CD4-positive, alpha-beta T cell treated with Interleukin-6 for 4 hours (primary cell): ENCODE results near the gene SERF2.
"Not testable (repeated sequence)": the region's sequence is repeated elsewhere in the genome, so short reads cannot be mapped to it uniquely, and the experiment has no call there.

Experiments
- DNase-seq: peaks from one replicate; pipeline ENCODE4 v3.0.0-alpha.2; 2020; ENCODE audit warnings: mixed read lengths

SERF2 gene

DNA sequence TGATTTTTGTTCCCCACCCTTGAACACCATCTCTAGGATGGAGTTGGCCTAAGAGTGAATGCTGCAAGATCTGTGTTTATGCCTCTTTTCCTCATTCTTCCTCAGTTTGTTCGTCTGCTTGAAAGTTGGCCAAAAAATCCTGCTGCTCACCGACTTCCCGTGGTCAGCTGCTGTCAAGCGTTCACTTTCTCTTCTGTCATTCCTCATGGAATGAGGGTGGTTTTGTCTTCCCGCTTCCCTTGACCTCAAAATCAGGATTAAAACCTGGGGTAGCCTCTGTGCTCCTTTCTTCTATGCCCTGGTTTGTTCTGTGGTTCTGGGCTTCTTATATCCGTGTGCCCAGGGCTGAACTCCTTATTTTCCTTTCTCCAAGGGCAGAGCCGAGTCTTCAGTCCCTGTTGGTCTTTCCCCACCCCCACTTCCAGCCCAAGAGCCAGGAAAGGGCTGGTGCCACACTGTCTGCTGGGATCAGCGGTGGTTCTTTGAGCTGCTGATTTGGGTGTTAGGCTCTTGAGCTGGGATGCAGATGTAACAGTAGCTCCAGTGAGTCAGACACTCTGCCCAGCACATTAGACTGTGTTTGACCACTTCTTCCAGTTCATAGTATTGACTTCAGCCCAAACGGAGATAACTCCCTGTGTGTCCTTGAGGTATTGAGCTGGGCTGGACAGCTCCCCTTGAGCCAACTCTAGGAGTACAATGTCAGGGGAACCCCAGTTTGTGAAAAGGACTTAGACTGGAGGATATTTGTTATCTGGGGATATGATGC is 2.3 kb downstream of the SERF2 start:
- no peak for DNase-seq

DNA sequence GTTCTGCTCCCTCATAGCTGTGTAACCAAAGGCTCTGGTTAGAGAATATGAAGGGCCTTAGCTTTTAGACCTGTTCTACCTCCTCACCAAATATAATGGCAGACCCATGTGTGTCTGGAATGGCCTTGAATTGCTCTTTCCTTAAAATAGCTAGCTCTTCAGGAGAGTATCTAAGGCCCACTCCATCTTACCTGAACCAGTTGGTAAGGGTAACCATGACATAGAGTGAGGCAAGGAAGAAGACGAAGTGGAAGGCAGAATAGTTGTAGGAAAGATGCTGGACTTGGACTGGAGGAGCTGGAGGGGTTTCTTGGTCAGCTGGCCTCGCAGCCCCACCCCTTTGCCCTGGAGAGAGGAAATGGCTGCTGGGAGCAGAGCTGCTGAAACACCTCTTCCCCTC is 3.1 kb downstream of the SERF2 start:
- DNase-seq, result no peak

DNA sequence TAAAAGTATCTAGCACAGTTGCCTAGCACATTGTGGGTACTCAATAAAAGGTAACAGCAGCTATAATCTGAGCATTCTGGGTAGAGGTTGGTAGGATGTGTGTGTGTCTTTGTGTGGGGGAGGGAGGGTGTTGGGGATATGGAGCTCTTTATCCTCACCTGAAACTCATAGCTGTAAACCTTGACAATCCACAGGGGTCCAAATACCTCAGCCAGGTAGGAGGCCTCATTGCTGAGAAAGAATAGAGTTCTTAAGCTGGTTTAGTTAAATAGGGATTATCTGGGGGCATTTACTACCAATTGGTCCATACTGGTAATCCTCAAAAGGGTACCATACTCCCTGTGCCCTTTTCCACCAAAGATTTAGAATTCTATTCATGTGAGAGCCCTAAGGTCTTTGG is 3.9 kb downstream of the SERF2 start:
- DNase-seq, result no peak

DNA sequence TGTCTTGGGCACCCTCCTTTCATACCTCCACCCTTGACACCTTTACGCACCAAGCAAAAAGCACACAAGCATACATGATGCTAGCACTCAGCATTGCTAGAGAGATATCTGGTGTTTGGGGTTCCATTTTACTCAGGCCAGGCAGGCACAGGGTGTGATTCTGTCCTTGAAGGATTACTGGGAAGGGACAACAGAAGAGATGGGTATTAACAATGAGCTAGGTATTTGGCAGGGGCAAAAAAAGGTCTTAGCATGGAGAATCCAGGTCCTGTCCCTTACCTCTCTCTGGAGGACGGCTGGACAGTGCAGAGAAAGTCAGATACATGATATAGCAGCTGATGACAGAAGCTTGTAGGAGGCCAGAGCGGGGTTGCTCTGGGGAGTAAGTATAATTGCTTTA is 4.4 kb downstream of the SERF2 start:
- no peak for DNase-seq

- no peak for DNase-seq
Measured at GRCh38 chr15:43799209-43799944, 7.3 kb downstream of the SERF2 start.

GRCh38 chr15:43799945-43800285 is 7.8 kb downstream of the SERF2 start, which contains the start of gene SERINC4:
SERINC4 (minus strand) TSS chr15:43800220; CDS start chr15:43799986, 234 bp downstream.
- no peak for DNase-seq

DNA sequence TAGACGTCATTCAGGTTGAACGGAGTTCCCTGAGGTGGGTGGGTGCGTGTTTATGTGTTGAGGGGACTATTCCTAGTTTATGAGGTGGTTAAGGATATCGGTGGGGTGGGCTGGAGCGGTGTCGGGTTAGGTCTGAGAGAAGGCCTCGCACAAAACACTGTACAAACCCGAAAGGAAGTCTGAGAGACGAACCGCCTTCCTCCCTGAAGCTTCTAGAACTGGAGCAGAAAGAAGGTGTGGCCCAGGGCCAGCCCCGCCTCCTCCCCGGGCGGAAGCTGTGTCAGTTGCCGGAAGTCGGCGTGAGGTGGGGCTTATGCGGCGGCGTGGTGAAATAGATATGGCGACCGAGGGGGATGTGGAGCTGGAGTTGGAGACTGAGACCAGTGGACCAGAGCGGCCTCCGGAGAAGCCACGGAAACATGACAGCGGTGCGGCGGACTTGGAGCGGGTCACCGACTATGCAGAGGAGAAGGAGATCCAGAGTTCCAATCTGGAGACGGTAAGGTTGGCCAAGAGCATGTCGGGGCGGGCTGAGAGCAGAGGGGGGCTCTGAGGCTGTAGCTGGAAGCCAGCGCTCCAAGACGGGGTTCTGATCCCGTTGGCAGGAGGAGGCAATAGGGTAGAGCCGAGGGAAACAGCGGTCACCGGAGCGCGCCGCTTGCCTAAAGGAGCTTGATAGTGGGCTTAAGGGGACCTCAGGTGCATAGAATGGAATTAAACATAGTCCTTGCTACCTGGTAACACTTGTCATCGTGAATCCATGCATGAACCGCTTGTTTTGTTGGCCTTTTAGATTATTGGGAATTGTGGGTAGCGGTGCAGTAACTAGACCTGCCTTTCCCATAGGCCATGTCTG is 8.4 kb downstream of the SERF2 start, which contains the start of gene HYPK:
Gene HYPK, plus strand, starts transcription at position 314 of the 856 bp plus-strand sequence. Its CDS starts 24 bp downstream, at position 338.
- DNase-seq, result peak; percentile 97

DNA sequence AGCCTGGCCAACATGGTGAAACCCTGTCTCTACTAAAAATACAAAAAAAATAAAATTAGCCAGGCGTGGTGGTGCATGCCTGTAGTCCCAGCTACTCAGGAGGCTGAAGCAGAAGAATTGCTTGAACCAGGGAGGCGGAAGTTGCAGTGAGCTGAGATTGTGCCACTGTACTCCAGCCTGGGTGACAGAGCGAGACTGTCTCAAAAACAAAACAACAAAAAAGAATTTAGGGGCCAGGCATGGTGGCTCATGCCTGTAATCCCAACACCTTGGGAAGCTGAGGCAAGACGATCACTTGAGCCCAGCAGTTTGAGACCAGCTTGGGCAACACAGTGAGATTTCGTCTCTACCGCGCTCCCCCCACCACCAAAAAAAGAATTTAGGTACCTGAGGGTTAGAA is 10.6 kb downstream of the SERF2 start:
- not testable (repeated sequence) for DNase-seq

DNA sequence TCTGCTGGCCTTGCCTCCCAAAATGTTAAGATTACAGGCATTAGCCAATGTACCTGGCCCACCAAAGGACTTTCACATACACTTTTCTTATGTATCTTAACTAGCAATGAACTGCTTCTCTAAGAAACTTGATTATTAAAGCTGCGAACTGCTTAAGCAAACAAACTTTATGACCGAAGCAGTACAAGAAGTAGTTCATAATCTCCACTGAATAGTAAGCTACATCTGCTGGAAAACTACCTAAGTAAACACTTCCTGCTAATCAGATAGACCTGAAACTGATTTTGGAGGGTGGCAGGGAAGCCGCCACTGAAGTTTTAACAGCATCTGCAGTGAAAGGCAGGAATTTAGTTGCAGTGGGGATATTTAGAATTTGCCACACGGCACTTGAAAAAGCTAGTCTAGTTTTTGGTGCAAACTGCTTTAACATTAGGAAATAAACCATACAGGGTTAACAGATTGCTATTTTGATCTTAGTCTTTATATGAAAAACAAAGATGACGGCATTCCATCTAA is 16.4 kb downstream of the SERF2 start:
- DNase-seq, result no peak

- no peak for DNase-seq
Measured at GRCh38 chr15:43808960-43809678, 17.0 kb downstream of the SERF2 start.

DNA sequence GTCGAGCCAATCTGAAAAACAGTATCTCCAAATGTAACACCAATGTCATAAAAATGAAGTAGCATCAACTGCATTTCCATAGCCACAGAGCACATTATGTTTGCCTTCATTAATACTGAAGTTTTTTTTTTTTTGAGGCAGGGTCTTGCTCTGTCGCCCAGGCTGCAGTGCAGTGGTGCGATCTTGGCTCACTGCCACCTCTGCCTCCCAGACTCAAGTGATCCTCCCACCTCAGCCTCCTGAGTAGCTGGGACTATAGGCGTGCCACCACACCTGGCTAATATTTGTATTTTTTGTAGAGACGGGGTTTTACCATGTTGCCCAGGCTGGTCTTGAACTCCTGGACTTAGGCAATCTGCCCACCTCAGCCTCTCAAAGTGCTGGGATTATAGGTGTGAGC is 22.9 kb downstream of the SERF2 start:
- DNase-seq, result not testable (repeated sequence)

- no peak for DNase-seq
Measured at GRCh38 chr15:43821505-43821904, 29.4 kb downstream of the SERF2 start.

DNA sequence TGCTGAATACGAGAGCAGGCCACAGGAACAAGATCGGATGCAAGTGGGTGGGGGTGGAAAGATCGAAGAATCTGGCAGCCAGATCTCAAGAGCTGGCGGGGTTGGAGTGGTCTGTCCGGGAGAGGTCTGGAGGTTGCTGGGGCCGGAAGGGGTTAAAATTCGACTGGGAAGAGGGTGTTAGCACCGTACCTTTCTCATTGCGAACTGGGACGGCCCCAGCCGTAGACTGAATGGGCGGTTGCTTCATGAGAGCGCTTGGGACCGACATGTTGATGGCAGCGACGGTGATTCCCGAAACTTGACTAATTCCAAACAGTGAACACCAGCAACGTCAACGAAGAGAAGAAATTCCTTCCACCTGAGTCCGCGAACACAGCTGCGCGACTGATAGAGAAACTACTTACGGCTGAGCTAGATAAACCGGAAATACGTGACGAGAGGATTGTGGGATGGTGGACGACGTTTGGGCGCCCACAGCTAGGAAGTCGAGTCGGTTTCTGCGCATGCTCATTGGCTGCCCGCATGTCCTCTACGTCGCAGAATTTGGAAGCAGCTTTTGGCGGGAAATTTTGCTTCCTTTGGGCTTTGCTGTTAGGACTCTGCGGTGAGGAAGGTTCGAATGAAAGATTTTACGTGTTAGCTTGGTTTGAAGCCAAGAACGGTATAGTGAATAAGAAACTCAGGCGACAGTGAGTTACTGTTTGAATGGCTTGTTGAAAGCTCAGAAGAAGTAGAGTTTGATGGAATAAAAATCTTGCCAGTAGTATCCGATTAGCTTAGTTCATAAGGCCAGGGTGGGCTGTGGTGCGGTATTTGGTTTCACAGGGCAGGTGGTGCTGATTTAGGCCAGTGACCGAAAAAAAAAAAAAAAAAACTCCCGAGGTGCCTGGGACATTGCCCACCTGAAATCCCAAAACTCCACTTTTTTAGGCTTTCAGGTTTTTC is 32.5 kb downstream of the SERF2 start, which contains the start of gene MFAP1:
Gene MFAP1, minus strand, starts transcription at position 389 of the 945 bp plus-strand sequence. Its CDS starts 121 bp downstream, at position 268.
- peak; percentile 94 for DNase-seq

DNA sequence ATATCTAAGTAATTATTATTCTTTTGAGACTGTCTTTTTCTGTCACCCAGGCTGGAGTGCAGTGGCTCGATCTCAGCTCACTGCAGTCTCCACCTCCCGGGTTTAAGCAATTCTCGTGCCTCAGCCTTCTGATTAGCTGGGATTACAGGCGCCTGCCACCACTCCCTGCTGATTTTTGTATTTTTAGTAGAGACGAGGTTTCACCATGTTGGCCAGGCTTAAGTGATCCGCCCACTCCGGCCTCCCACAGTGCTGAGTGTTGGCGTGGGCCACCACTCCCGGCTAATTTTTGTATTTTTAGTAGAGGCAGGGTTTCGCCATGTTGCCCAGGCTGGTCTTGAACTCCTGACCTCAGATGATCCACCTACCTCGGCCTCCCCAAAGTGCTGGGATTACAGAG is 33.2 kb downstream of the SERF2 start:
- not testable (repeated sequence) for DNase-seq

- no peak for DNase-seq
Measured at GRCh38 chr15:43826029-43826507, 33.9 kb downstream of the SERF2 start.

- DNase-seq, result peak; percentile 76
Measured at GRCh38 chr15:43826508-43827341, 34.6 kb downstream of the SERF2 start, which contains the start of gene WDR76. WDR76 (plus strand) TSS chr15:43827002; CDS start chr15:43827033, 31 bp downstream.

GRCh38 chr15:43828061-43828657 is 36.0 kb downstream of the SERF2 start:
- no peak for DNase-seq

DNA sequence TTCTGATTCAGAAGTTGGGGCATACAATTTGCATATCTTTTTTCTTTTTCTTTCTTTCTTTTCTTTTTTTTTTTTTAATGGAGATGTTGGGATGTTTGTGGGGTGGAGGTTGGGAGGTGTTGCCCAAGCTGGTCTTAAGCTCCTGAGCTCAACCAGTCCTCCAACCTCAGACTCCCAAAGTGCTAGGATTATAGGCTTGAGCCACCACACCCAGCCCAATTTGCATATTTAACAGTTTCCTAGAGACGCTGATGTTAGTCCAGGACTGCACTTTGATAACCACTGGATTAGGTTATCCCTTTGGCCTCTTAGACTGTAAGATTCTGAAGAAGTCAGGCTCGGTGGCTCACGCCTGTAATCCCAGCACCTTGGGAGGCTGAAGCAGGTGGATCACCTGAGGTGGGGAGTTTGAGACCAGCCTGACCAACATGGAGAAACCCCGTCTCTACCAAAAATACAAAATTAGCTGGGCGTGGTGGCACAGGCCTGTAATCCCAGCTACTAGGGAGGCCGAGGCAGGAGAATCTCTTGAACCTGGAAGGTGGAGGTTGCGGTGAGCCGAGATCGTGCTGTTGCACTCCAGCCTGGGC is 37.9 kb downstream of the SERF2 start:
- not testable (repeated sequence) for DNase-seq
